Keratinocyte (primary cell): Measurements from ENCODE around the gene CGNL1.

Source experiments
- CTCF ChIP-seq, 3 experiments: IDR thresholded peaks in 1 of 3; conservative IDR thresholded peaks in 1 of 3; optimal IDR thresholded peaks in 1 of 3; 2 replicates in 2 of 3; 3 replicates in 1 of 3; pipeline versions ENCODE3 to v1.5.1; 2011; ENCODE audit warnings: low read length in 3 of 3, mild to moderate bottlenecking in 3 of 3, moderate library complexity in 2 of 3, control low read depth in 1 of 3, inconsistent platforms in 1 of 3; ENCODE audit not compliant: insufficient read depth in 2 of 3; ENCODE audit errors: extremely low read depth in 1 of 3
- EZH2 ChIP-seq: IDR thresholded peaks from one replicate; pipeline ENCODE4 v1.6.1; 2012; ENCODE audit warnings: inconsistent platforms, mild to moderate bottlenecking, low read length, moderate library complexity

GRCh38 chr15:57405133-57405532 is 28.8 kb downstream of the CGNL1 start:
- TF ChIP-seq CTCF (optimal IDR thresholded peaks at IDR 0.05 in 1 of 3, IDR thresholded peaks at IDR 0.05 in 1 of 3, conservative IDR thresholded peaks at IDR 0.05 in 1 of 3; ENCODE audit: extremely low read depth in 1 of 3, insufficient read depth in 2 of 3, low read length in 3 of 3) (no peak), EZH2 (no peak)
